Measurements from ENCODE around the gene RFX3.
A peak's percentile ranks its signal among the peaks of the same experiment; 100 is the strongest.
"Not testable (repeated sequence)": the region's sequence is repeated elsewhere in the genome, so short reads cannot be mapped to it uniquely, and the experiment has no call there.

The RFX3 gene

DNA sequence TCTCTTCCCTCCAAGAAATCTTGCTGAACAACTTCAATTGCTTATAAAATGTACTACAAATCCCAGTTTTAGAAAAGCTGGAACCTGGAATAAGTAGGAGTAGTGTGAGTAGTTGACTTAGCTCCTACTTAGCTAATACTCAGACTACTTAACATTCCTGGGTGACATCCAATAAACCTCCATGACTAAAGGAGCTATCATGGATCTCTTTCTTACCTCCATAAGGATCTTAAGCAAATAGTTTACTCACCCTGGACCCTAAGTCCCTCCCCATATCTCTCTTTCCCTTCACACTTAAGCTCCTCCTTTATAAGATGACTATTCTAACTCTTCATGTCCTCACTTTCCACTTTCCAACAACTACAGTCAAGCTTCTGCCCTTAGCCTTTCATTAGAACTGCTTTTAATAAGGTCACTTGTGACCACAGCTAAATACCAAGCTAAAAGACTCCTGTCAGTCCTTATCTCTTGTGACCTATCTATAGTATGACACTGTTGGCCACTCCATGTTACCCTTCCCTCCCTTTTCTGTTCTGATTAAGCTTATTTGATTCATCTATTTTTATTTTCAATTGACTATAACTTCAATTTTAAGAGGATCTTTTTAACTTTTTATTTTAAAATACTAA, 194.9 kb downstream of the RFX3 start:
- no peaks in the 10 kb centered on the region for H3K27me3 Mint-ChIP-seq
- peaks cover 7% of the 10 kb centered on the region for H3K36me3 Mint-ChIP-seq
- H3K4me1 Mint-ChIP-seq = peaks cover 3% of the 10 kb centered on the region
- H3K9me3 Mint-ChIP-seq = no peaks in the 10 kb centered on the region
- H3K4me3 Mint-ChIP-seq = no peak overlapping the region
- no peak overlapping the region for H3K27ac Mint-ChIP-seq

DNA sequence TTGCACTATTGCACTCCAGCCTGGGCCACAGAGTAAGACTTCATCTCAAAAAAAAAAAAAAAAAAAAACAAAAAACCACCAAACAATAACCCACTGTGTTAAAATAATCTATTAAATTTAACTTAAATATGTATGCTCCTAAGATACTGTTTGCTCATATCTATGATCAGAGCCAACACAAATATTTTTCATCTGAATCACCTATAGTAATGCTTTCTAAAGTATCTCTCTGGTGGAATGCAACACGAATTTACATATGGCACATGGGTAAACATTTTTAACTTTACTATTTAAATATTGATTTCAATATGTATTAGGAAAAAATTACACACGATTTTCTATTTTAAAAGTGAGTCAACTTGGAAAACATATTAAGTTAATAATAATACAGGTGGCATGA, 196.4 kb downstream of the RFX3 start:
- H3K27me3 Mint-ChIP-seq = no peaks in the 10 kb centered on the region
- H3K27ac Mint-ChIP-seq = no peak overlapping the region
- H3K4me3 Mint-ChIP-seq = no peak overlapping the region
- peaks cover 3% of the 10 kb centered on the region for H3K4me1 Mint-ChIP-seq
- peaks cover 7% of the 10 kb centered on the region for H3K36me3 Mint-ChIP-seq
- no peaks in the 10 kb centered on the region for H3K9me3 Mint-ChIP-seq

DNA sequence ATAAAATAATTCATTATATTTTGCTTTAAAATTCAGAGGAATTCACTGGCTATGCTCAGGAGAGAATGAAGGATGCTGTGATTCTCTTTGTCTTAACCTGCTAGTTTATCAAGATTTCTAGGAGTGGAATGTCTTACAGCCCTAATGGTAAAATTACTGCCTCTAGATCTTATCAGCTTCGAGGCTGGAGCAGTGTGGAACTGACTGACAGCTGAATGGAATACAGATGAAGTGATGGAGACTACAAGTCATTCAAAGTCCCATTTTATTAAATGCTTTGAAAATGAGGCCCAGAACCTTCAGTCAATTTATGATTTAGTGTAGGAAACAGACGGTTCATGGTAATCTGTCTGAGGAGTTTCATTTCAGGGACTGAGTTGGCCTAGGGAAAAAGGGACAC, 202.1 kb downstream of the RFX3 start:
- H3K36me3 Mint-ChIP-seq = peaks cover 18% of the 10 kb centered on the region
- no peaks in the 10 kb centered on the region for H3K9me3 Mint-ChIP-seq
- H3K27me3 Mint-ChIP-seq = no peaks in the 10 kb centered on the region
- H3K4me1 Mint-ChIP-seq = peaks cover 3% of the 10 kb centered on the region
- no peak overlapping the region for H3K4me3 Mint-ChIP-seq
- H3K27ac Mint-ChIP-seq = no peak overlapping the region

- Mint-ChIP-seq H3K4me3 (no peak overlapping the region), H3K27ac (no peak overlapping the region), H3K4me1 (peaks cover 4% of the 10 kb centered on the region), H3K27me3 (no peaks in the 10 kb centered on the region), H3K36me3 (peaks cover 29% of the 10 kb centered on the region), H3K9me3 (no peaks in the 10 kb centered on the region)
Observed at GRCh38 chr9:3321186-3321585, 204.6 kb downstream of the RFX3 start.

DNA sequence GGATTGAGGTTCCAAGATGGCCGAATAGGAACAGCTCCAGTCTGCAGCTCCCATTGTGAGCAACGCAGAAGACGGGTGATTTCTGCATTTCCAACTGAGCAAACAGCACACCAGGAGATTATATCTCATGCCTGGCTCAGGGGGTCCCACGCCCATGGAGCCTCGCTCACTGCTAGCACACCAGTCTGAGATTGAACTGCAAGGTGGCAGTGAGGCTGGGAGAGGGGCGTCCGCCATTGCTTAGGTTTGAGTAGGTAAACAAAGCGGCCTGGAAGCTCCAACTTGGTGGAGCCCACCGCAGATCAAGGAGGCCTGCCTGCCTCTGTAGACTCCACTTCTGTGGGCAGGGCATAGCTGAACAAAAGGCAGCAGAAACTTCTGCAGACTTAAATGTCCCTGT, 213.2 kb downstream of the RFX3 start:
- not testable (repeated sequence) for H3K9me3 Mint-ChIP-seq, H3K4me3 Mint-ChIP-seq, H3K27ac Mint-ChIP-seq, H3K27me3 Mint-ChIP-seq
- Mint-ChIP-seq H3K36me3 (peaks cover 34% of the 10 kb centered on the region), H3K4me1 (peaks cover 21% of the 10 kb centered on the region)

- Mint-ChIP-seq H3K4me1 (peaks cover 31% of the 10 kb centered on the region), H3K9me3 (peaks cover 10% of the 10 kb centered on the region), H3K4me3 (no peak overlapping the region), H3K27ac (peak overlapping the region; percentile 6), H3K36me3 (peaks cover 37% of the 10 kb centered on the region), H3K27me3 (no peaks in the 10 kb centered on the region)
Observed at GRCh38 chr9:3308609-3309008, 217.2 kb downstream of the RFX3 start.

DNA sequence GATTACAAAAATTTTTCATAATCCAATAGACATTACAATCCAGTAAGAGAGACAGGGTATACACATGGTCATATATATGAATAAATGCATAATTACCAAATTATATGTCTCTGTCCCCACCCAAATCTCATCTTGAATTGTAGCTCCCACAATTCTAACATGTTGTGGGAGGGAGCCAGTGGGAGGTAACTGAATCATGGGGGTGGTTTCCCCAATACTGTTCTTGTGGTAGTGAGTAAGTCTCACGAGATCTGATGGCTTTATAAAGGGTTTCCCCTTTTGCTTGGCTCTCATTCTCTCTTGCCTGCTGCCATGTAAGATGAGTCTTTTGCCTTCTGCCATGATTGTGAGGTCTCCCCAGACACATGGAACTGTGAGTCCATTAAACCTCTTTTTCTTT, 221.4 kb downstream of the RFX3 start:
- H3K27me3 Mint-ChIP-seq = not testable (repeated sequence)
- Mint-ChIP-seq H3K36me3 (peaks cover 30% of the 10 kb centered on the region), H3K4me1 (peaks cover 41% of the 10 kb centered on the region), H3K27ac (peak overlapping the region; percentile 79), H3K4me3 (peak overlapping the region; percentile 45), H3K9me3 (peaks cover 10% of the 10 kb centered on the region)

DNA sequence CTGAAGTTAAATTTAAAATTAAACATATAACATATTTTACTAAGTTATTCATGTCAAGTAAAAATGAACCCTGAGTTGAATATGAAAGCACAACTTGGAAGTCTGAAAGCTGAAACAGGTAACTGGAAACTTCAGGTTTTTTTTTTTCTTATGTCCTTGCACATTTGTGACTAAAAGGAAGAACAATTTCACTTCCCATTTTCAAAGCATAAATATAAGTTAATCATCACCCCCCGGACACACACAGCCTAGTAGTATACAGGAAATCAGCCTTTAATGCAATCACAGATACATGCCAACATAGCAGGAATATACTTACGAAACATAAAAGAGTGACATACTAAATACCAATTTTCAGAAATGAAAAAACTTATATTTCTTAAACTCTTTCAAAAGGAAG, 225.9 kb downstream of the RFX3 start:
- peak overlapping the region; percentile 2 for H3K27ac Mint-ChIP-seq
- H3K4me3 Mint-ChIP-seq = no peak overlapping the region
- H3K4me1 Mint-ChIP-seq = peaks cover 22% of the 10 kb centered on the region
- H3K27me3 Mint-ChIP-seq = no peaks in the 10 kb centered on the region
- peaks cover 4% of the 10 kb centered on the region for H3K9me3 Mint-ChIP-seq
- peaks cover 10% of the 10 kb centered on the region for H3K36me3 Mint-ChIP-seq

- peak overlapping the region; percentile 38 for H3K27ac Mint-ChIP-seq
- H3K4me1 Mint-ChIP-seq = peaks cover 15% of the 10 kb centered on the region
- no peaks in the 10 kb centered on the region for H3K9me3 Mint-ChIP-seq
- H3K27me3 Mint-ChIP-seq = no peaks in the 10 kb centered on the region
- H3K36me3 Mint-ChIP-seq = peaks cover 16% of the 10 kb centered on the region
- H3K4me3 Mint-ChIP-seq = no peak overlapping the region
Observed at GRCh38 chr9:3296536-3296935, 229.3 kb downstream of the RFX3 start.

- Mint-ChIP-seq H3K4me3 (no peak overlapping the region), H3K9me3 (peaks cover 6% of the 10 kb centered on the region), H3K27me3 (no peaks in the 10 kb centered on the region), H3K4me1 (no peaks in the 10 kb centered on the region), H3K27ac (no peak overlapping the region), H3K36me3 (peaks cover 36% of the 10 kb centered on the region)
Observed at GRCh38 chr9:3292311-3292710, 233.5 kb downstream of the RFX3 start.

DNA sequence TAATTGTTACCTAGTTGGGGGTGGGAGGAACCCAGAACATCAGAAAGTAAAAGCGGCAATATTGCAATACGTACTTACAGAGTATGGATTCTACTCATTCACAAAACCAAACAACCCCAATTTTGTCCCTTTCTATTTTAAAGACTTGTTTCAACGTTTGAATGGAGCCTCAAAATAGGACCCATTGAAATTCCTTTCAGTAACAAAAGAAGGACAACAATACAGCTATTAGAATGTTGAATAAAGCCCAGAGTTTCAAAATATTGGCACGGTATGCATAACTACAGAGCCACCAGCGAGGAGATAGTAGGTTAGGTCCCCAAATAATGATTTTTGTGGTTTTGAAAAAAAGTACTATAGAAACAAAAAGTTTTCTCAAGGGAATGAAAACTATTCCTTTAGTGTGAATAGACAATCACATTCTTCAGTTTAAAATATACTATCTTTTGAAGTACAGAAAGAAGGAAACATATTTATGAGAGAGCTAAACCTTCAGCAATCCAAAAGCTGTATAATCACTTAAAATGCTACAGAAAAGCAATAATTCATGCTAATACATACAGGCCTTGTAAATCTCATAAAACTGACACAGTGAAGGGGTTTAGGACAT, 235.5 kb downstream of the RFX3 start:
- Mint-ChIP-seq H3K4me1 (no peaks in the 10 kb centered on the region), H3K36me3 (peaks cover 42% of the 10 kb centered on the region), H3K27me3 (no peaks in the 10 kb centered on the region), H3K27ac (no peak overlapping the region), H3K4me3 (no peak overlapping the region), H3K9me3 (peaks cover 7% of the 10 kb centered on the region)

GRCh38 chr9:3288686-3289085, 237.1 kb downstream of the RFX3 start:
- Mint-ChIP-seq H3K27me3 (no peaks in the 10 kb centered on the region), H3K4me1 (no peaks in the 10 kb centered on the region), H3K36me3 (peaks cover 46% of the 10 kb centered on the region), H3K27ac (no peak overlapping the region), H3K9me3 (peaks cover 7% of the 10 kb centered on the region), H3K4me3 (no peak overlapping the region)

- Mint-ChIP-seq H3K27ac (no peak overlapping the region), H3K4me1 (peaks cover 3% of the 10 kb centered on the region), H3K27me3 (no peaks in the 10 kb centered on the region), H3K4me3 (no peak overlapping the region), H3K36me3 (peaks cover 43% of the 10 kb centered on the region), H3K9me3 (peaks cover 7% of the 10 kb centered on the region)
Observed at GRCh38 chr9:3285365-3286161, 240.2 kb downstream of the RFX3 start.

GRCh38 chr9:3282365-3282764, 243.4 kb downstream of the RFX3 start:
- Mint-ChIP-seq H3K27ac (no peak overlapping the region), H3K27me3 (no peaks in the 10 kb centered on the region), H3K4me3 (no peak overlapping the region), H3K36me3 (peaks cover 33% of the 10 kb centered on the region), H3K9me3 (peaks cover under 1% of the 10 kb centered on the region), H3K4me1 (peaks cover 3% of the 10 kb centered on the region)

- no peaks in the 10 kb centered on the region for H3K27me3 Mint-ChIP-seq
- peaks cover 3% of the 10 kb centered on the region for H3K4me1 Mint-ChIP-seq
Observed at GRCh38 chr9:3281399-3281798, 244.4 kb downstream of the RFX3 start.

GRCh38 chr9:3277200-3277599, 248.6 kb downstream of the RFX3 start:
- H3K27ac Mint-ChIP-seq = no peak overlapping the region
- no peaks in the 10 kb centered on the region for H3K9me3 Mint-ChIP-seq
- H3K36me3 Mint-ChIP-seq = peaks cover 29% of the 10 kb centered on the region
- peaks cover 1% of the 10 kb centered on the region for H3K4me1 Mint-ChIP-seq
- H3K27me3 Mint-ChIP-seq = no peaks in the 10 kb centered on the region
- H3K4me3 Mint-ChIP-seq = no peak overlapping the region

More at GRCh38 chr9:3281399-3281798, 244.4 kb downstream of the RFX3 start:
- no peaks in the 10 kb centered on the region for H3K9me3 Mint-ChIP-seq
- H3K4me3 Mint-ChIP-seq = no peak overlapping the region
- no peak overlapping the region for H3K27ac Mint-ChIP-seq
- peaks cover 29% of the 10 kb centered on the region for H3K36me3 Mint-ChIP-seq

All from activated naive CD4-positive, alpha-beta T cell treated with anti-CD3 and anti-CD28 coated beads, Interleukin-2, amount 50 U/mL, for 24 hours (primary cell).